Adipose tissue (tissue), 3 donors: Measurements from ENCODE around the gene PIGM. TPM values are rescaled to one million over a fixed set of nuclear protein-coding genes. Genes with fewer than 3 reads are reported as not detected.

Experiments used
- H3K27ac ChIP-seq: one replicate; pipeline ENCODE4 v1.5.1; 2013; ENCODE audit warnings: low read depth, low read length
- WGBS, 3 donors: extraction: QIAGEN DNeasy Blood & Tissue Kit; methylation state at CpG; one replicate each; pipeline ENCODE4 v1.1.7; 2013; 5-methylcytosine and 5-hydroxymethylcytosine counted together
- polyA plus RNA-seq, 3 donors: library from polyadenylated mRNA; stranded (reverse); fragments of 200-250 nt; gene quantifications; one replicate each; pipeline ENCODE4 v1.2.3, GENCODE V29; 2013
- donor health status: healthy with polysubstance abuse.
- donor health status: Bipolar disorder and iron deficiency.
- donor health status: healthy.

Gene PIGM
- polyA plus RNA-seq, 3 donors: 0.90 to 4.1 (median 2.4) TPM

- H3K27ac ChIP-seq: no peak overlapping the region
- 91 to 93% (median 93%) methylated on average over 6 of the region's 6 CpGs for WGBS, 3 donors
These were observed 54.3 kb downstream of the PIGM start for GRCh38 chr1:159977364-159978106.

Other genes with a start within 250 kb of the PIGM start
- 1 to 10 TPM in 1 of 3 donors, under 1 TPM in 2; 0.08 to 1.1 (median 0.19) TPM for gene FCRL6, start 229.6 kb downstream of the PIGM start, polyA plus RNA-seq
- gene SLAMF8, start 205.1 kb downstream of the PIGM start, polyA plus RNA-seq: 1 to 10 TPM; 1.0 to 3.1 (median 2.7) TPM
- under 1 TPM in 2 of 3 donors, not detected in 1; 0.03 to 0.22 TPM for gene VSIG8, start 169.3 kb downstream of the PIGM start, polyA plus RNA-seq
- 1 to 10 TPM in 1 of 3 donors, under 1 TPM in 1, not detected in 1; 0.33 to 1.1 TPM for gene CFAP45, start 131.8 kb downstream of the PIGM start, polyA plus RNA-seq
- gene TAGLN2, start 106.5 kb downstream of the PIGM start, polyA plus RNA-seq: 100 to 1,000 TPM; 273 to 442 (median 340) TPM
- gene IGSF9, start 86.4 kb downstream of the PIGM start, polyA plus RNA-seq: 1 to 10 TPM in 2 of 3 donors, under 1 TPM in 1; 0.56 to 1.6 (median 1.4) TPM
- under 1 TPM in 1 of 3 donors, not detected in 2; 0.12 TPM for gene SLAMF9, start 77.8 kb downstream of the PIGM start, polyA plus RNA-seq
- under 1 TPM in 2 of 3 donors, not detected in 1; 0.09 to 0.12 TPM for gene KCNJ10, start 38.2 kb upstream of the PIGM start, polyA plus RNA-seq
- gene KCNJ9, start 49.5 kb upstream of the PIGM start, polyA plus RNA-seq: under 1 TPM in 1 of 3 donors, not detected in 2; 0.03 TPM
- 10 to 100 TPM; 13.8 to 24.8 (median 23.9) TPM for gene IGSF8, start 66.6 kb upstream of the PIGM start, polyA plus RNA-seq
- 100 to 1,000 TPM in 1 of 3 donors, 10 to 100 TPM in 1, 1 to 10 TPM in 1; 7.3 to 110 (median 25.6) TPM for gene ATP1A2, start 83.8 kb upstream of the PIGM start, polyA plus RNA-seq
- gene ATP1A4, start 119.6 kb upstream of the PIGM start, polyA plus RNA-seq: under 1 TPM; 0.13 to 0.56 (median 0.54) TPM
- gene CASQ1, start 158.6 kb upstream of the PIGM start, polyA plus RNA-seq: under 1 TPM in 2 of 3 donors, not detected in 1; 0.13 to 0.35 TPM
- 100 to 1,000 TPM in 2 of 3 donors, 10 to 100 TPM in 1; 54.6 to 289 (median 276) TPM for gene PEA15, start 173.4 kb upstream of the PIGM start, polyA plus RNA-seq
- 100 to 1,000 TPM in 1 of 3 donors, 10 to 100 TPM in 2; 61.8 to 105 (median 74.6) TPM for gene DCAF8, start 230.6 kb upstream of the PIGM start, polyA plus RNA-seq